ENCODE data around the gene HOXD13.

HOXD13 gene

GRCh38 chr2:176133389-176133788 lies 40.9 kb downstream of the HOXD13 start:
- DNase-seq, result no peak

- DNase-seq, result no peak
Measured at GRCh38 chr2:176134035-176134434, 41.5 kb downstream of the HOXD13 start.

GRCh38 chr2:176135035-176135440 lies 42.5 kb downstream of the HOXD13 start:
- no peak for DNase-seq

- DNase-seq, result no peak
Measured at GRCh38 chr2:176136374-176137251, 44.1 kb downstream of the HOXD13 start.

GRCh38 chr2:176137252-176137580 lies 44.7 kb downstream of the HOXD13 start:
- no peak for DNase-seq

- no peak for DNase-seq
Measured at GRCh38 chr2:176137906-176138305, 45.4 kb downstream of the HOXD13 start.

- no peak for DNase-seq
Measured at GRCh38 chr2:176138526-176138922, 46.0 kb downstream of the HOXD13 start.

GRCh38 chr2:176138923-176139660 lies 46.6 kb downstream of the HOXD13 start:
- DNase-seq, result no peak

- no peak for DNase-seq
Measured at GRCh38 chr2:176139661-176140512, 47.4 kb downstream of the HOXD13 start.

- no peak for DNase-seq
Measured at GRCh38 chr2:176140513-176141317, 48.2 kb downstream of the HOXD13 start.

- no peak for DNase-seq
Measured at GRCh38 chr2:176142281-176142680, 49.8 kb downstream of the HOXD13 start.
